ENCODE measurements around the gene GPX8.
A peak's percentile ranks its signal among the peaks of the same experiment; 100 is the strongest.

GPX8 gene, protein sequence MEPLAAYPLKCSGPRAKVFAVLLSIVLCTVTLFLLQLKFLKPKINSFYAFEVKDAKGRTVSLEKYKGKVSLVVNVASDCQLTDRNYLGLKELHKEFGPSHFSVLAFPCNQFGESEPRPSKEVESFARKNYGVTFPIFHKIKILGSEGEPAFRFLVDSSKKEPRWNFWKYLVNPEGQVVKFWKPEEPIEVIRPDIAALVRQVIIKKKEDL

DNA sequence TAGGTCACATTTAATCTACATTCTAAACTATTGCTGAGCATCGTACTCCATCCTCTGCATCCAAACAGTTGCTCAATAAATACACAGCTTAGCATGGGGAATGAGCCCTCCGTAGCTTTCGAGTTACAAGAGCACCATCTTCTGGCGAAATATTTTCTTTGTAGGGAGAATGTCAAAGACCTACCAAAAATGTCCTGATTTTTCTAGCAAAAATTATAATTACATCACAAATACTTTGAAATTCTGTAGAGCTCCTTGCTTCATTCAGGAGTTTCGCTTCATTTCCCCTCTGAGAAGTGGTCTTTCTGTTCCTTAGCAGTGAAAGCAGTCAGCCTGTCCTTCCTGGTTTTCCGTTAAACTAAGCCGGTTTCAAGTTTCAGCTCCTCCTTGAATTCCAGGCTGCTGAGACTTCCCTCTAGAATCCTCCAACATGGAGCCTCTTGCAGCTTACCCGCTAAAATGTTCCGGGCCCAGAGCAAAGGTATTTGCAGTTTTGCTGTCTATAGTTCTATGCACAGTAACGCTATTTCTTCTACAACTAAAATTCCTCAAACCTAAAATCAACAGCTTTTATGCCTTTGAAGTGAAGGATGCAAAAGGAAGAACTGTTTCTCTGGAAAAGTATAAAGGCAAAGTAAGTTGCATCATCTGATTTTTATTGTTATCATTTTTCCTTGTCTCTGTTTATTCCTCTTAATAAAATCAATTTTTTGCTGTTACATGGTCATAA lies at the start of gene GPX8:
Gene GPX8 (plus strand): TSS at position 409 of the 730 bp plus-strand sequence. CDS start 22 bp downstream, at position 431.
- no peak for DNase-seq

DNA sequence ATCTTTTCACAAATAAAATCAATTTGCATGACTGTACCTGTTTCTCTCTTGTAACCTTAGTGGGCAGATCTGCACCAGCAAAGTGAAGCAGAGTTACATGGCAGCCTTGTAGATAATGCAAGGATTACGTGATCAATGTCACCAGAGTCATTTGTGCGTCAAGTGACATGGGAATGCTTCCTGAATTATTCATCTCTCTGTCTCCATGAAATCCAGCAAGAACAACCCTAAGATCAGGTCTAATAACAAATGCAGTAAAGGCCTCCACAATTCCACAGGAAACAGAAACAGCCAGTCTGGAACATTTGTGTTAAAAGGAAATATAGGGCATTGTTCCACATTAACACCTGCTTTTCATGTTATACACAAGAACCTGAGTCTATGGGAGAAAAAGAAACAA lies 49.8 kb upstream of the GPX8 start:
- DNase-seq = no peak

- DNase-seq = no peak
Observed at GRCh38 chr5:55113327-55113726, 46.6 kb upstream of the GPX8 start.

GRCh38 chr5:55114061-55114460 lies 45.9 kb upstream of the GPX8 start:
- DNase-seq = no peak

- no peak for DNase-seq
Observed at GRCh38 chr5:55123365-55123764, 36.6 kb upstream of the GPX8 start.

- no peak for DNase-seq
Observed at GRCh38 chr5:55134053-55134722, 25.8 kb upstream of the GPX8 start.

- DNase-seq = no peak
Observed at GRCh38 chr5:55136521-55136920, 23.4 kb upstream of the GPX8 start.

DNA sequence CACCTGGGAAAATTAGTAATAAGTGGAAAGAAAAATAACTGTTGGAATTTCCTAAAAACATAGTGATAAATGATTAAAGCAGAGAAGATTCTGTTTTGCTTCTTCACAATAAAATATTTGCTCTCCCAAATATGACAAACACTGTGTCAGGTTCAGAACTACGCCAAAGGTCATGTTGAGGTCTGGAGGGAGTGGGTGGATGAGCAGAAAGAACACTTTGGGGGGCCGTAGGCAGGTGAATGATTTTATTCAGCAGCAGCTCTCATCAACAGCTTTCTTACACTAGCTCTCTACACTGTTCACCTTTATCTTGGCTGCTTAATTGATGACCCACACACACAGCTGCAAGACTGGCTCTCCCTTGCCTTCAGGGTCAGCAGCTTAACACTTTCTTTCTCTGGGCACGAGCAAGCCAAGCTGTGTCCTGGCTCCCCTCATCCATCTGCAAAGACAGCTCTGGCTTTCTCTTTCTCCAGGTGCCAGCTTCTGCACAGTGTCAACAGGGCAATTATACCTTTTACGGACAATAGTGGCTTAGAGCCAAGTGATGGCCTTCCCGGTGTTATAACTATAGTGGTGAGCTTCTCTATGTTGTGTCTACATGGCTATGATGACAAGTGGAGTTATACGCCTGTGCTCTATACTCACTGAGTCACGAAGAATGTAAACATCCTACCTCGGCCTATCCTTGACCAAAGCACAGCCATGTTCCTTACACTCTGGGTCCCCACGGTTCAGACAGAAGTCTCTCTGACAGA lies 18.9 kb upstream of the GPX8 start:
- no peak for DNase-seq

- no peak for DNase-seq
Observed at GRCh38 chr5:55141945-55142690, 17.9 kb upstream of the GPX8 start.

- DNase-seq = no peak
Observed at GRCh38 chr5:55143624-55144023, 16.3 kb upstream of the GPX8 start.

- DNase-seq = no peak
Observed at GRCh38 chr5:55146080-55146479, 13.9 kb upstream of the GPX8 start.

GRCh38 chr5:55146543-55147151 lies 13.3 kb upstream of the GPX8 start:
- DNase-seq = peak; percentile 83

- DNase-seq = no peak
Observed at GRCh38 chr5:55149308-55149795, 10.6 kb upstream of the GPX8 start.

DNA sequence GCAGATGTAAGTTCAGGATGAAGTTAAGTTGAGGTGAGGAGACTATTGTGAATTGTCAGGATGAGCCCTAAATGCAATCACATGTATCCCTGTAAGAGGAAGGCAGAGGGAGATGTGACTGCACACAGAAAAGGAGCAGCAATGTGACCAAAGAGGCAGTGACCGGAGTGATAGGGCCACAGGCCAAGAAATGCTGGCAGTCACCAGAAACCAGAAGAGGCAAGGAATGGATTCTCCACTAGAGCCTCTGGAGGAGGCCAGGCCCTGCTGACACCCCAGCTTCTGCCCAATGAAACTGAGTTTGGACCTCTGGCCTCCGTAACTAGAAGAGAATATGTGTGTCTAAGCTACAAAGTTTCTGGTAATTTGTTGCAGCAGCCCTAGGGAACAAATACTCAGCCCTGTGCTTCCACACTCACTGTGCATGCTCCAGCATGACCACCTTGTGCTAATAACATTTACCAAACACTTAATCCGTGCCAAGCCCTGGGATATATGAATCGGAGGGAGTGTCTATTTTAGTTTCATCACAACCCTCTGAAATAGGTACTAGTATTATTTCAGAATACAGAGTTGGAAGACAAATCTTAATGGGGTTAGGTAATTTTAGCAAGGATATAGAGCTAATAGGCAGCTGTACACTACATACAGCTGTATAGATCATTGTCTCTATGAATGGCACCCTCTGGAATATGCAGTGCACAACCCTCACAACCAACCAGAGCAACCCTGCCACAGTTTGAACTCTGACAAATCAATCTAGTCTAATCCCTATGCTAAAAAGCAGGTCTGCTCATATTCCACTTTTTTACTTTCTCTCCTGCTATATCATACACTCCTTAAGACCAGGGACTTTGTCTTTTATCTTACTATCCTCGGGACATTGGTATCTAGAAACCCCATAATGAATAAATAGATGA lies 7.8 kb upstream of the GPX8 start:
- DNase-seq = no peak

- DNase-seq = no peak
Observed at GRCh38 chr5:55154873-55155272, 5.1 kb upstream of the GPX8 start.

DNA sequence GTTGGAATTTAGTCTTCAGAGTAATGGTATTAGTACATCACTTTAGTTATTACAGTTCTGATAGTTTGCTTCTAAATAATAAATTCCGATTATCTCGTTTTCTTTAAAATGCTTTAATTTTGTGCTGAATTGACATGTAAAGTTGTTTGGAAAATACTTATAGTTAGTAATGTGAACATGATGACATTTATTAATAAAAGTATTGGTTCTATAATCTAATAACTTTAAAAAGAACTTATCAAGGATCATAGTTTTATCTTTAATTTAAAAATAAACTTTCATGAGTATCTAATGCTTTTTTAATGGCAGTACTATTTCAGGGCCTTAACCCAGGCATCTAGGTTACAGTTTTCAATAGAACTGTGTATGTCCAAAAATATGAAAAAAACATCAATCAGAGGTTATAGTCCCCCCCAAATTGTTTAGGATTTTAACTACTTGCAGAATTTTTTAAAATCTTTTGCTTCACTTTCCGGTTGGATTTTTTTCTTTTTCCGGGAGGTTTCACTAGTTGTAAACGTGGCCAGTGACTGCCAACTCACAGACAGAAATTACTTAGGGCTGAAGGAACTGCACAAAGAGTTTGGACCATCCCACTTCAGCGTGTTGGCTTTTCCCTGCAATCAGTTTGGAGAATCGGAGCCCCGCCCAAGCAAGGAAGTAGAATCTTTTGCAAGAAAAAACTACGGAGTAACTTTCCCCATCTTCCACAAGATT lies 680 bp downstream of the GPX8 start:
- DNase-seq = no peak

GRCh38 chr5:55162666-55163065 lies 2.7 kb downstream of the GPX8 start:
- no peak for DNase-seq

DNA sequence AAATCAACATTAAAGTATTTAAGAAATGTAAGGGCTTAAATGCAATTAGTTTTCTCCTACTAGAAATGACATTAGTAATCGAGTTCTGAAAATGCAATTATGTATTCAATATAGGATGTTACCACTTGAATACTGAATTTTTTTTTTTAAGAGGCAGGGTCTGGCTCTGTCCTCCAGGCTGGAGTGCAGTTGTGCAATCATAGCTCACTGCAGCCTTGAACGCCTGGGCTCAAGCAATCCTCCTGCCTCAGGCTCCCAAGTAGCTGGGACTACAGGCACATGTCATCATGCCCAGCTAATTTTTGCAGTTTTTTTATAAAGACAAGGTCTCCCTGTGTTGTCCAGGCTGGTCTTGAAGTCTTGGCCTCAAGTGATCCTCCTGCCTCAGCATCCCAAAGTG lies 11.5 kb downstream of the GPX8 start:
- DNase-seq = no peak

GRCh38 chr5:55172051-55172899 lies 12.3 kb downstream of the GPX8 start:
- peak; percentile 60 for DNase-seq

Measured in activated gamma-delta T cell treated with Interleukin-2 at 50 U/mL for 16 hours (primary cell).